Activated CD8-positive, alpha-beta memory T cell treated with anti-CD3 and anti-CD28 coated beads for 4 hours (primary cell): ENCODE data around the gene DARS1.
"Not testable (repeated sequence)": the region's sequence is repeated elsewhere in the genome, so short reads cannot be mapped to it uniquely, and the experiment has no call there.

ENCODE experiments used
- DNase-seq, 2 donors: peaks; one replicate each; pipeline ENCODE4 v3.0.0-alpha.2; 2020; ENCODE audit warnings: low read depth in 2 of 2

DARS1 gene

DNA sequence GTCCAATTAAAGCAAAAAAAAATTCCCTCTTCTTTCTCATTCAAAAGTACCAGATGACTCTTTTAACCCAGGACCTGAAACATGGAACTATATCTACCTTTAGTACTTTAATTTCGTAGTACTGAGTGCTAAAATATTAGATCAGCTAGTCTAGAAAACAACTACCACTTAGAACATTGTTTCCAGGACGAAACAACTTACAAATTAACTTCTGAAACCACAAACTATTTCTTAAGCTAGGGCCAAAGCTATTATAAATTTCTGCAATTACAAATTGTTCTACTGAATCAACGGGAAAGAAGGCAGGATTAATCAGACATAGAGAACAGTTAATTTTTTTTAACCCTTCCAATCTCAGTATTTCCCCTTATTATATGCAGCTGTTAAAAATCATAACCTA is 39.9 kb downstream of the DARS1 start:
- no peak for DNase-seq

DNA sequence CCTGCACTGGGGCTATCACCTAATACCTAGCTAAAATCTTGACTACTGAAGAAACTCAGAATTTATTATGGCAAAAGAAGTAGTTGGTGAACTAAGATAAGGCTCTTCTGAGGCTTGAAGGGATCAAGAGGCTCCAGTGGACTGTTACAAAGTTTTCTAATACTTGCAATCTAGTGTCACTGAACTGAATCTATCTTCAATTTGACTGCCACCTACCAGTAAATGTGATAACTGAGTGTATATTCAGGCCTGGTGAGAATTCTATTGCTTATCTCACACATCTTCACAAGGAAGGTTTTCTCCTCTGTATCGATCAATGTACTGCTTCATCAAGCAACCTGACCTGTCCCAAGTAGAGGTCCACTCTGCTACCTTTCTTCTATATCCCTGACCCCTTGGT is 40.8 kb downstream of the DARS1 start:
- no peak for DNase-seq

DNA sequence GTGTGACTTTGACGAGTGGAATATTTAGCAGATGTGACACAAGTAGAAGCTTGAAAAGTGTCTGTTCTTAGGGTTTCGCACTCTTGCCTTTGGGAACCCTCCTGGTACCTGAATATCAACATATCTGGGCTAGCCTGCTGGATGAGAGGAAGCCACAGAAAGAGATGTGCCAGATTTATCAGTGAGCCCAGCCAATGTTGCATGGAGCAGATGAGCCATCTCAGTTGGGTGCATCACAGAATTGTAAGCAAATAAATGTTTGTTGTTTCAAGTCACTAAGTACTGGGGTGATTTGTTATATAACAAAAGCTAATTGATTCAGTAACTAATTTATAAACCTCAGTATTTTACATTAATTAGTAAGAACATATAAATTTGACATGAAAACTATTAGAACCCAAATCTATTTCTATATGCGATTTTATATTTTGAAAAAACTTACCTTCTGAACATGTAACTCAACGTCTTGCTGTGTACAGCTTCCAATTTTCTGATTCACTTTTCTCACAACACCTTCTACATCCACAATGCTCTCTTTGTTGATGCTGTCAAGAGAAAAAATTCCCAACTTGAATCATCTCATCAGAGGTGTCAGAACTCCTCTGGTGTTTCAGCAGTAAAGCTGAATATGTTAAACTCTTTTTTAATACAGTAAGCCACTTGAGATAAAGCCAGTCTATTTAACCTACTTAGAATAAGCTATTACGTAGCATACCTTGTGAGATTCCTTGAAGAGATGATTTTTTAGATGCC is 42.3 kb downstream of the DARS1 start:
- DNase-seq = no peak

DNA sequence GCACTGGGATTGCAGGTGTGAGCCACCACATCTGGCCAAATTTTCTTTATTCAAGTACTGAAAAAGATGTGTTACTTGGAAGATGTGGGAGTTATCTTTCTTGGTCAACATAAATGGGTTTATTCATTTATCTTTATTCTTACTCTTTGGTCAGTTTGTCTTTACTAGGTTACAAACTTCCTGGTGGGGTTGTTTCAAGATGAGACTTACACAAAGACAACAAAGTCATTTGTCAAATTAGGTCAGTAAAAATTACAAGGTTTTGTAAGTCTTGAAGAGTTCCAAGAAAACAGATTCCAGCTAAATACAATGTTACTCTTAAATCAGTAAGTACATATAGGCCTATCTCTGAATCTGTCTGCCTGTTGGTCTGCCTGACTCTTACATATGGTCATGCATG is 48.9 kb downstream of the DARS1 start:
- DNase-seq = no peak

DNA sequence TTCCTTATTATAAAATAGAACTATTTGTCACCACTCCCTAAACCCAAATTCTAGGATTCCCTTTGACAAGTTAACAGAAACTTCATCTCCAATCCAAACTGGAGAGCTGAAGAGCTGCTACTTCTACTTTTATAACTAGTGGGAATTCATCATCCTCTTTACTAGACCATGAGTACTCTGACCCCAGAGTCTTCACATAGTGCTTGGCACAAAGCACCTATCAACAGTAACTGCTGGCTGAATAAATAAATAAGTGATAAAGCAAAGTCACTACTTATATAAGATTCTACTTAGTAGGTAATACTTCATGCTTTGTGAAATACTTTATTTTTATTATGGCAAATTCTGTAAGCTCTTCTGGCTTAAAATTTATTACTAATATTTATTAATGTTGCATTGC is 49.5 kb downstream of the DARS1 start:
- DNase-seq = no peak

DNA sequence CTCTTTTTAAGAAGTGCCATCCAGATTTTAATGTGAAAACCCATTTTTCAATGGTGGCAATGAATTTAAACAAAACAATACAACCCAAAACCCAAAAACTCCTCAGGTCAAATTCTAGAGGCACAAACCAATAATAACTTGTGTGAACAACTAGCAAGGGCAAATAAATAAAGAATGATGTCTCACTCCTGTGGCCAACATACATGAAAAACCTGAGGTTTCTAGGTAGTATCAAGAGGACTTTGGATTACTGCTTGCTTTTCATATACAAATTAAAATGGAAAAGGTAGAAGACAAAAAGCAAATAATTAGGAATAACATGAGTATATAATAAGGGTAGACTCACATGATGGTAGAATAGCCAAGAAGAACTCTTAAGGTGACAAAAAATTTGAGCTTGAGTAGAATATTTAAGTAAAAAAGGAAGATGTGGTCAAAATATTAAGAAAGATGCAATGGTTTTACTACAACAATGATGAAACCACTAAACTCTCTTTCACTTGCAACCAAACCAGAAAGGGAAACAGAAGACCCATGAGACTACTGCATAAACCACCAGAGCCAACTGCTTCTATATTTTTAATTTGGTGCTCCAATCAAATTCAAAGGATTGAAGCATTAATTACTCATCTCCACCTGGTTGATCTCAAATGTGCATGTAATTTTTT is 53.5 kb downstream of the DARS1 start:
- no peak for DNase-seq

DNA sequence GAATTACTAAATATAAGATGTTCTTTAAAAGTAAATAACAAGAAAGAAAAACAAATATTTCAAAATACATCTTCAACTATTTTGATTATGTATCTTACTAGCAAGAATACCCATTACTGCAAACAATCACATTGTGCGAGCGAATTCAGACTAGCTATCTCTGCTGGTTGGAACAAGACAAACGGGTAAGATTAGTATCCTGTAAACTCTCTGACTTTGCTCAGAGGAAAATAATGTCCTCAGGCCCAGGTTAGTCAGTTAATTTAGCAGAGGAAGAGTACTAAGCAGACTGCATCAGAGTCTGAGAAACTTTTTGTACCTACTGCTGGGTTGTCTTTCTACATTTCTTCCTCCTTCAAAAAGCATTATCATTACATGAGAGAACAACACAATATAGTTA is 58.8 kb downstream of the DARS1 start:
- DNase-seq = no peak

DNA sequence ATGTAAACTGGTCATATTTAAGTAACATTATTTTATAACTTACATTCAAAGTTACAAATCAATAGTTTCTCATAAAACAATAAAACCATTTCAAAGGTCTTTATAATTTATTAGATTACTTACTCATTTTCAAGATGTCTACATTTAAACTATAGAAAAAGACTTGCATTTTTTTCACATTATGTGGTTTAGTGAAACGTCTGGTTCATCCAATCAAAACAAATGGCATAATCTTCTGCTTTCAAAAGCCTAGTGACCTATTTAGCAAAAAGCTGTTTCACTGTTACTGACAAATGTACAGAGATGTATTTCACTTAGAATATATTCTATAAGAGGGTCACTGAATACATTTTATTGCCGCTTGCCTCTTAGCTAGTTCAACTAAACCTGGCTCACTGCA is 59.9 kb downstream of the DARS1 start:
- DNase-seq = no peak

DNA sequence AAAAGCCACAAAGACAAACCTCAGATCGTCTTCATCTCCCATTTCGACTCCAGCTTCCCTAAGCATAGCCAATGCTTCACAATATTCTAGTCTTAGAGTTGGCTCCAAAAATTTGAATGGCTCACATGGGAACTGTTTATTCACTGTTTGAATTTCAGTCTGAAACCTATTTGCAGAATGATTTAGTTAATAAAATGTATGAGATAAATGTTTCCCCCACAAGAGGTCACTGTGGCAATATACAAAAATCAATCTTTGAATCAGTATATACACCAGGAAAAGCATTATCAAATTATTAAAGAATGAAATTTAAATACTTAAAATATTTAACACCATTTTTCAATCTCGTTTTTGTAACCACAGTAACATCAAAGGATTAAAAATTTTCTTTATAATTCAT is 69.2 kb downstream of the DARS1 start:
- DNase-seq = no peak

DNA sequence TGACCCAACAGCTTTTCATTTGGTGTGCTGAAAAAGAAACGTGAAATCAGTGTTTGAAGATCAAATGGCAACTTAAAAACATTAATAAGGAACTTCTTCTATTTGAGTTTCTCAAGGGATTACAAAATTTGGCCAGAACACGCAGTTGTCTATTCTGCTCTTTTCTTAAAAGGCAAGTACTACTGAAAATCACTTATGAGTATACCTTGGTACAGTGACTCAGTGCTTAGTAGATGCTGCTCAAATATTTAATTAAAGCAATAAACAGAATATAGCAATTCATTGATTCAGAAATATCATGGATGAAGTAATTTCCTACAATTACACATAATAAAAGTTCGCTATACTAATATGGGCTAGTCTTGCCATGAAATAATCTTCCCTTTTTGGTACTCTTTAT is 70.9 kb downstream of the DARS1 start:
- DNase-seq = no peak

DNA sequence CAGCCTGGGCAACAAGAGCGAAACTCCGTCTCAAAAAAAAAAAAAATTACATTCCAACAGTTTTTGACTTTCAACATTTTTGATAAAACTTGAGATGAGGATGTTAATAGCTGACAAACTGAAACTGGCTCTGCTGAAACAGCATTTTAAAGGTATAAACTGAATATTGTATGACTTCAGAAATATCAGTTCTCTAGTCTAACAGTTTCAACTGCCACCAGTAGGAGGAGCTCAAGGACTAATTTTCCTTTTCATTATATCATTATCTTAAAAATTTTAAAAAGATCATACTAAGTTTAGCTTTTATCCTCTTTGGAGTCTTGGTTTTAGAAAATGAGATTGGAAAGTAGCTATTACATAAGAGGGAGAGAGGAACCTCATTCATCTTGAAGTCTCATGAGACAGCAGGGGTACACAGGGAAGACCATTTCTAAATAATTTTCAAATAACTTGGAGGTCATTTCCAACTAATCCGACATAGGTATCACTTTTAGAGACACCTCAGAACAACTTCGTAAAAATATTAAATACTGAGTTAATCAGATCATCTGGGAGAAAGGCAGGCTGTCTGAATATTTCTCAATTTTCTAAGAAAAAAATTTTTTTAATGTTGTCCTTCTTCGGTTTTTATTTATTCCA is 71.6 kb downstream of the DARS1 start:
- peak; percentile 5 to 8 for DNase-seq

DNA sequence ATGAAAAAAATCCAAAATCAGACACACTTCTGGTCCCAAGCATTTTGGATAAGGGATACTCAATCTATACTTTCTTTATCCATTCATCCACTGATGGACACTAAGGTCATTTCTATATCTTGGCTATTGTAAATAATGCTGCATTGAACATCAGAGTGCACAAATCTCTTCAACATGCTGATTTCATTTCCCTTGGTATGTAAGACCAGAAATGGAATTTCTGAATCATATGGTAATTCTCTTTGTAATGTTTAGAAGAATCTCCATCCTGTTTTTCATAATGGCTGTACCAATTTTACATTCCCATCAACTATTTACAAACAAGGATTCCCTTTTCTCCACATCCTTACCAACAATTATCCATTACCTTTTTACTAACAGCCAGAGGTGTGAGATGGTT is 75.5 kb downstream of the DARS1 start:
- no peak for DNase-seq

DNA sequence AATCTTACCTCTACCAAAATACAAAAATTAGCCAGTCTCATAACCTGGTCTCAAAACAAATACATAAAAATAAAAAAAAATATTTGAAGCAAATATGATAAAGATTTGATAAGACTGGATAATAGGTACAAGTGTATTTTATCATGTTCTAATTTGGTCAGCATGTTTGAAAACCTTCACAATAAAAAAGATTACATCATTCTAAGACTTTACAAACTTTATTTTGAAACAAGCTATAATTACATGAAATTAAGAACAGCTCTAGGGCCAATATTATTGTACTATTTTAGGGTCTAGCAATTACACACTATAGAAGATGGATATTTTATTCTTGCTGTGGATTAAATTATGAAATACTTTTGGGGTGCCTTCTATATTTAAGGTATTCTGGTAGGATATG is 79.7 kb downstream of the DARS1 start:
- no peak for DNase-seq

DNA sequence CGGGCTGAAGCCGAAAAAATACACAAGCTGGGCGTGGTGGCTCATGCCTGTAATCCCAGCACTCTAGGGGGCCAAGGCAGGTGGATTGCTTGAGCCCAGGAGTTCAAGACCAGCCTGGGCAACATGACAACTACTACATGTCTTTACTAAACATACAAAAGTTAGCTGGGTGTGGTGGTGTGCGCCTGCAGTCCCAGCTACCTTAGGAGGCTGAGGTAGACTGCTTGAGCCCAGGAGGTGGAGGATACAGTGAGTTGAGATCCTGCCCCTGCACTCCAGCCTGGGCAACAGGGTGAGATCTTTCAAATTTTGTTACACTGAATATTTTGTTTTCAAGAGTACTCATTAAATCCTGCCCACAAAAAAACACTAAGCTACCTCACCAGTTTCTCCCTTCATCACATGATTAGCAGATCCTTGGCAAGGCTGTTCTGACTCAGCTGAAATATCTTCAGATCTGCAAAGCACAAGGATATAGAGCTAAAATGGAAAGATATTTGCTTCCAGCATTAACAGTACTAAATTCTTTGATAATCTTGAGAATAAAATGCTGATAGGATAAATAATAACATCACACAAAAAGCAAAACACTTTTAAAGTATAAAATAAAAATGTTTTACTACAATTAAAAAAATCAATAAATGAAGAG is 81.0 kb downstream of the DARS1 start:
- no peak for DNase-seq

DNA sequence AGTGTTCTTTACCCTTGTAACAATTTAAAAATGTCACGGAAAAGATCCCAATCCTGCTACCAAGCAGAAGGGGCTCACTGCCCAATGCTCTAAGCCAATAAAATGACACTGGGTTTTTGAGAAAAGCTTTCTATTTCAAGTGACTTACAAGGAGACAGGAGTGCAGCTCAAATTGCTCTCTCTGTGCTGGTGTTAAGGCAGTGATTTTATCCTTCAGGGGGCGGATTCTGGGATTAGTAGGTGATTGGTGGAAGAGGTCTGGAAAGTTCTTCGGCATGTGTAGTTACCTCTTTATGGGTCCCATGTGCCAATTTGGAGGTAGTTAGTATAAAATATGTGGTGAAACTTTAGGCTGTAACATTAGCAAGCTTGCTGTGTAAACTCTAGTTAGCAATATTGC is 81.8 kb downstream of the DARS1 start:
- no peak for DNase-seq

DNA sequence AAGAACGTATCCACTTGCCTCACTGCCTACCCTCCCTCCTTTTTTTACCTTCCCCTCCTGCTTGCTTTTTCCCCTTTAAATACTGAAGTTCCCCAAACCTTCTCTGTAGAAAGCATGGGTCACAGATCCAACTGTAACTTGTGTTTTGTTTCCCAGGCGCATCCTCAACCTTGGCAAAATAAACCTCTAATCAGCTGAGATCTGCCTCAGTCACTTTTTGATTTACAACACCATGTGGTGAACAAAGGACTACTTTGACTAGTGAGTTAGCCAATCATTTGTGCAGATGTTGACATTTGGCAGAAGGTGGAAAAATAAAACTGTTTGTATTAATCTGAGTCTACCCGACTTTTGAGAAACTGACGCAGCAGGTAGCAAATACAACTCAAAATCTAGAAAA is 85.9 kb downstream of the DARS1 start:
- no peak for DNase-seq

DNA sequence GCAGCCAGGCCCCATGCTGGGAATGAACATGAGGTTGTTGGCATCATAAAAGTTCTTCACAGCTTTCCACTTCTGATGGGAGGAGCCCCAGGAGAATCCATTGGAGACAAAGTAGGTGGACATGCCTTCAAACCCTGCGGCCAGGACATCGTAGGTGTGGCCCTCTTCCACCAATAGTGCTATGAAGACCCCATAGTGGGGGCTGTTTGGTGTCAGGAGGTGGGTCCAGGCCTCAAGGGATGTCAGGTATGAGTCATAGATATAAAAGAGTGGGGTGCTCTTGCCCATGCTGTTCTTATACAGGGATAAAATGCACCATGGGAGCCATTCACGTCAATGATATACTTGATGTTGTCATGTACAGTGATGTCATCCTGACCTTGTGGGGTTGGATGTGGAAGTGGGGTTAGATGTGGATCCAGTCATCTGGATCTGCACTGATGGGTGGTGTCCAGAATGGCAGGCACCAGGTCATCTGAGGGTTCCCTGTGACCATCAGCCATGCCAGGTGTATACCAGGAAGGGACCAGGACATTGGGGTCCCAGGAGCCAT is 87.1 kb downstream of the DARS1 start:
- no peak for DNase-seq

DNA sequence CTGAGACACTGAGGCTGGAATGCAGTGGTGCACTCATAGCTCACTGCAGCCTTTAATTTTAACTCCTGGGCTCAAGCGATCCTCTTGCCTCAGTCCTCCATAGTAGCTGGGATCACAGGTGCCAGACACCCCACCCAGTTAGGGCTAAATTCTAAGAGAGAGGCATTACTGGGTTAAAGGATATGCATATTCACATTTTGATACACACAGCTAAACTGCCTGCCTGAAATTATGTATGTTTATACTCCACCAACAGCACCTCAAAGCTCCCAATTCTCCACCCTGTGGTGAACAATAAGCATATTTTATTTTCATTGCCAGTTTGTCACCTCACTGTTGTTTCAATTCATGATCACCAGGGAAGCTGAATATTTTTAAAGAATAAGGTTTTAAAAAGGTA is 90.5 kb downstream of the DARS1 start:
- no peak for DNase-seq

DNA sequence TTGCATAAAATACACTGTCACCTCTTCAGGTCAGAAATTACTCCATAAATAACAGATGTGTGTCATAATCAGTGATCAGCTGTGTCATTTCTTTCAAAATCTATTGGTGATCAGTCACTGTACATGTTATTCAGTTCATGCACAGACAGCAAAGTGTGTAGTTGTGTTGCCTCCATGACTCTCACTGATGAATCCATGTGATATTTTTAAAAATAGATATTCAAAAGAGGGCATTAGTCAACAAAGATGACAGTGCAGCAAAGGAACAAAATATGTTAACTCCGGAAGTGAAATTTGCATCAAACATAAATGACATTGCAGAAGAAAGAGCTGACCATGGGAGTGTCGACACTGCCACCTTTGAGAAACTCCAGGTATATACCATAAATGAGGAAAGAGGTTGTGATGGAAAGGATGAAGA is 92.0 kb downstream of the DARS1 start:
- no peak for DNase-seq

DNA sequence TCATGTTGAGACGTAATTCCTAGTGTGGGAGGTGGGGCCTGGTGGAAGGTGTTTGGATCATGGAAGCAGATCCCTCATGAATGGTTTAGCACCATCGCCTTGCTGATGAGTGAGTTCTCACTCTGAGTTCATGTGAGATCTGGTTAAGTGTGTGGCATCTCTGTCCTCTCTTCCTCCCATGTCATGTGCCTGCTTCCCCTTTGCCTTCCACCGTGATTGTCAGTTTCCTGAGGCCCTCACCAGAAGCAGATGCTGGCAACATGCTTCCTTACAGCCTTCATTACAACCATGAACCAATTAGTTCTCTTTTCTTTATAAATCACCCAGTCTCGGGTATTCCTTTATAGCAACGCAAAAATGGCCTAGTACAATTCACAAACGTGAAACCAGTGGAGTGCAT is 94.6 kb downstream of the DARS1 start:
- DNase-seq = no peak

DNA sequence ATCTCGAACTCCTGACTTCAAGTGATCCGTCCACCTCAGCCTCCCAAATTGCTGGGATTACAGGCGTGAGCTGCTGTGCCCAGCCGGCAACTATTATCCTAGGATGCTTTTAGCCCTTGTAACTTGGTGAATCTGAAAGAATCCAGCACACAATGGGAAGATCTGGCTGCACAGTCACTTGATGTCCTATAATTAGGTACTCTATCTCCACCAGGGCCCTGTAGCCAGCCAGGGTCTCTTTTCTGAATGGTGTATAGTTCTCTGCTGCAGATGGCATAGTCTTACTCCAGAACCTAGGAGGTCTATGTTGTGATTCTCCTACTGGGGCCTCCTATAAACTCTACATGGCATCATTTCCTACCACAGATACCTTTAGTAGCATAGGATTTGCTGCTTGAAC is 95.3 kb downstream of the DARS1 start:
- no peak for DNase-seq

DNA sequence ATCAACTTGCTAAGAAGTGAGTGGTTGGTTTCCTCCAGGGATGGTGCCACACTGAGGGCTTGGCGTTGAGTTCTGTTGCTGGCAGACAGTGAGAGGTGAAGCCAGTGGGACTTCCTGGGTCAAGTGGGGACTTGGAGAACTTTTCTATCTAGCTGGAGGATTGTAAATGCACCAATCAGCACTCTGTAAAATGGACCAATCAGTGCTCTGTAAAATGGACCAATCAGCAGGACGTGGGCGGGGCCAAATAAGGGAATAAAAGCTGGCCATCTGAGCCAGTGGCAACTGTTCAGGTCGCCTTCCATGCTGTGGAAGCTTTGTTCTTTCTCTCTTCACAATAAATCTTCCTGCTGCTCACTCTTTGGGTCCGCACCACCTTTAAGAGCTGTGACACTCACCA is 96.8 kb downstream of the DARS1 start:
- not testable (repeated sequence) for DNase-seq
